Endothelial cell of umbilical vein (primary cell): ENCODE results near the gene TRIM71.

Source experiments
- EZH2 ChIP-seq: IDR thresholded peaks from 2 replicates; pipeline ENCODE4 v1.6.1; 2012; ENCODE audit warnings: borderline replicate concordance, low read depth, mild to moderate bottlenecking, moderate library complexity, low read length, inconsistent platforms; ENCODE audit not compliant: severe bottlenecking
- FOS ChIP-seq: IDR thresholded peaks from 2 replicates; pipeline ENCODE4 v1.6.1; 2011; ENCODE audit warnings: mild to moderate bottlenecking, low read length, moderate library complexity, borderline replicate concordance; ENCODE audit not compliant: insufficient read depth
- MYC ChIP-seq: IDR thresholded peaks from one replicate; pipeline ENCODE4 v1.6.1; 2011; ENCODE audit warnings: mild to moderate bottlenecking, low read depth, low read length
- POLR2A ChIP-seq: IDR thresholded peaks from 2 replicates; pipeline ENCODE4 v1.6.1; 2012; ENCODE audit warnings: low read depth, mild to moderate bottlenecking, control low read depth, low read length
- POLR2AphosphoS5 ChIP-seq: IDR thresholded peaks from 2 replicates; pipeline ENCODE4 v1.6.1; 2012; ENCODE audit warnings: low read depth, mild to moderate bottlenecking, control low read depth, low read length, moderate library complexity; ENCODE audit not compliant: insufficient read depth
- TF ChIP-seq, protein P1 (sequence below), 2 donors: IDR thresholded peaks; 1 replicate in 1 of 2; 2 replicates in 1 of 2; pipeline ENCODE4 v1.5.1; 2011; ENCODE audit warnings: low read length in 2 of 2, mild to moderate bottlenecking in 2 of 2, moderate library complexity in 2 of 2, control low read depth in 1 of 2, inconsistent platforms in 1 of 2, low read depth in 1 of 2; ENCODE audit not compliant: insufficient read depth in 1 of 2; ENCODE audit errors: extremely low read depth in 1 of 2
- TF ChIP-seq, protein P2 (sequence below): IDR thresholded peaks from 2 replicates; pipeline ENCODE4 v1.6.1; 2011; ENCODE audit not compliant: insufficient read depth, insufficient read length

DNA sequence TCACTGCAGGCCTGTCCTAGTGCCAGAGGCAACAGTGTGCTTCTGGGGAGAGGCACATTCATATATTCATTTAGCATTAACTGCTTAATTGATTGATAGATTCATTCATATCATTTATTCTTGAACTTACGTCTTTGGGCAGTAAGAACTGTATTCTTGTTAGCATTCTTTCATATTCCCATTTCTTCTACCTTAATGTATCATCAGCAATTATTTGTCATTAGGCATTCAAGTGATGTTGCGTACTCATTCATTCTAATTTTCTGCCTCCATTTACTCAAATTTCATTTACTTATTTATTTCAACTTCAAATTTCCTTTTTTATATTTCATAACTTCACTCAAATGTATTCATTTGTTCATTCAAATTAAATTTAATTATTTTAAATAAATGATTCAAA is 102.1 kb downstream of the TRIM71 start:
- TF ChIP-seq, protein P1, sequence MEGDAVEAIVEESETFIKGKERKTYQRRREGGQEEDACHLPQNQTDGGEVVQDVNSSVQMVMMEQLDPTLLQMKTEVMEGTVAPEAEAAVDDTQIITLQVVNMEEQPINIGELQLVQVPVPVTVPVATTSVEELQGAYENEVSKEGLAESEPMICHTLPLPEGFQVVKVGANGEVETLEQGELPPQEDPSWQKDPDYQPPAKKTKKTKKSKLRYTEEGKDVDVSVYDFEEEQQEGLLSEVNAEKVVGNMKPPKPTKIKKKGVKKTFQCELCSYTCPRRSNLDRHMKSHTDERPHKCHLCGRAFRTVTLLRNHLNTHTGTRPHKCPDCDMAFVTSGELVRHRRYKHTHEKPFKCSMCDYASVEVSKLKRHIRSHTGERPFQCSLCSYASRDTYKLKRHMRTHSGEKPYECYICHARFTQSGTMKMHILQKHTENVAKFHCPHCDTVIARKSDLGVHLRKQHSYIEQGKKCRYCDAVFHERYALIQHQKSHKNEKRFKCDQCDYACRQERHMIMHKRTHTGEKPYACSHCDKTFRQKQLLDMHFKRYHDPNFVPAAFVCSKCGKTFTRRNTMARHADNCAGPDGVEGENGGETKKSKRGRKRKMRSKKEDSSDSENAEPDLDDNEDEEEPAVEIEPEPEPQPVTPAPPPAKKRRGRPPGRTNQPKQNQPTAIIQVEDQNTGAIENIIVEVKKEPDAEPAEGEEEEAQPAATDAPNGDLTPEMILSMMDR (IDR thresholded peaks at IDR 0.05; ENCODE audit: extremely low read depth in 1 of 2, insufficient read depth in 1 of 2, low read depth in 1 of 2, low read length in 2 of 2) = no peak
- TF ChIP-seq POLR2A (no peak), EZH2 (no peak), FOS (no peak), POLR2AphosphoS5 (no peak), MYC (no peak)
- TF ChIP-seq, protein P2, sequence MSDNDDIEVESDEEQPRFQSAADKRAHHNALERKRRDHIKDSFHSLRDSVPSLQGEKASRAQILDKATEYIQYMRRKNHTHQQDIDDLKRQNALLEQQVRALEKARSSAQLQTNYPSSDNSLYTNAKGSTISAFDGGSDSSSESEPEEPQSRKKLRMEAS = no peak
